GM18951 (cell line): Measurements from ENCODE around the gene GLB1L.
A peak's percentile ranks its signal among the peaks of the same experiment; 100 is the strongest.

Experiments used
- POLR2A ChIP-seq: IDR thresholded peaks from 4 replicates; pipeline ENCODE4 v1.6.1; 2011; ENCODE audit warnings: mild to moderate bottlenecking; ENCODE audit not compliant: insufficient read length, insufficient read depth; ENCODE audit errors: extremely low read depth
- in situ Hi-C: fragments of 300-500 bp; cut with MboI; formaldehyde crosslinking; loops from one replicate; pipeline ENCODE4 v1.12.0; 2022; ENCODE audit warnings: low sequenced_read_pairs, mixed read lengths, inconsistent platforms; ENCODE audit not compliant: unreplicated experiment

Gene GLB1L

GRCh38 chr2:219286436-219287115, 41.3 kb upstream of the GLB1L start:
- TF ChIP-seq POLR2A, result no peak
- in situ Hi-C loops, result no loop called here

DNA sequence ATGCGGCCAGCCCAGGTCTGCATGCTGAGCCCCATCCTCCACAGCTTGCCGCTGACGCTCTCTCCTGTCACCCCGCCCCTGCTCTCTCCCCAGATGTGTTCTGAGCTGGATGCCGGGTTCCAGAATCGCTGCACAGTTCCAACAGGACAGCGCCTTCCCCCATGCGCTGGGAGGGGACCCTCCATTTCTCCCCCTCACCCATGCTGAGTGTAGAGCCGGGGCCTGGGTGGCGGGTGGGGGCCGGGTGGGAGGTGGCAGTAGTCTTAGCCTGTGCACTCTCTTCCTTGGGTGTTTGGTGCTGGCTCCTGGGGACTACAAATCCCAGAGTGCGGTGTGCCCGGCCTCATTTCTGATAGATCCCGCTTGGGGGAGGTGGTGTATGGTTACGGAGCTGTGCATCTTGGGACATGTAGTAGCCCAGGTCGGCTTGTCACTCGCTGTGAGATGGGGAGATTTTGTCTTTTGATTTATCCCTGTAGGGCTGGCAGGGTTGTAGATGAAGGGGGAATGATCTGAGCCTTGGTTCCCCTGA, 40.7 kb upstream of the GLB1L start:
- TF ChIP-seq POLR2A, result no peak
- in situ Hi-C loops, result no loop called here

DNA sequence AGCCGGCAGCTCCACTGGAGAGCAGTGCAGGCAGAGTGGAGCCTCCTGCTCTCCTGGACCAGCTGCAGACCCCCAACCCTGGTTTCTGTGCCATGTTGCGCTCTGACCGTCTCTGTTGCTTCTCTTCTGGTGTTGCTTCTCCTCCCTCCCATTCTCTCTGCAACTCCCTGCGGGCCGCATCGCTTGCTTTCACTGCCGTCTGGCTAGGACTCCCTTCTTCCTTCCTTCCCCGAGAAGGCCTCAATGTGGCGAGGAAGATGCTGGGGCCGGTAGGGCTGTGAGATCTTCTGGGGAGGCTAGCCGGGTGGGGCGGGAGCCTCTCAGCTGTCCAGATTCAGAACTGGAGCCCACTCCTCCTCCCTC, 40.1 kb upstream of the GLB1L start:
- no peak for TF ChIP-seq POLR2A
- in situ Hi-C loops, result no loop called here

DNA sequence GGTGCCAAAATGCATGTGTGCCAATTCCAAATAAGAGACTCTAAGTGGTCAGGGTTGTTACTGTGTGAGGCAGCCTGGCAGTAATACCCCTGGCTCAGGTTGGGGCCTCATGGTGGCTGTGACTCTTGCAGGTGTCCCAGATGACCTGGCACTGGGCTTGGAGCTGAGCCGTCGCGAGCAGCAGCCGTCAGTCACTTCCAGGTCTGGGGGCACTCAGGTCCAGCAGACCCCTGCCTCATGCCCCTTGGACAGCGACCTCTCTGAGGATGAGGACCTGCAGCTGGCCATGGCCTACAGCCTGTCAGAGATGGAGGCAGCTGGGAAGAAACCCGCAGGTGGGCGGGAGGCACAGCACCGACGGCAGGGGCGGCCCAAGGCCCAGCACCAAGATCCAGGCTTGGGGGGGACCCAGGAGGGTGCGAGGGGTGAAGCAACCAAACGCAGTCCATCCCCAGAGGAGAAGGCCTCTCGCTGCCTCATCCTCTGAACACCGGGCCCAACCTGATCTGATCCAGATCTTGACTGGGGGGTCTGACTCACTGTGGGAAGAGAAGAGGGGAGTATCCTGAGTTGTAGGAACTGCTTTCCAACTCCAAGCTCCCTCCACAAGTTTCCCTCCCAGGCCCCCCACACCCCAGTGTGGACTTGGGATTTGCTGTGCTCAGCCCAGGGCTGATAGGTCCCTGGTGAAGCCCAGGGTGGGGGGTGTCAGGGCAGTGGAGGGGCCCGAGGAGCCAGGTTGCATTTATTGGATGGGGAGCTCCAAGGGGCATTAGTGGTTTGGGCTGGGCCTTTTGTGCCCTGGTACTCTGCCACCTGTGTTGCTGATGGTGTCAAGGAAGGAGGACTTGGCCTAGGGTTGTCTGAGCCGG, 39.5 kb upstream of the GLB1L start:
- TF ChIP-seq POLR2A, result no peak
- in situ Hi-C loops, result no loop called here

DNA sequence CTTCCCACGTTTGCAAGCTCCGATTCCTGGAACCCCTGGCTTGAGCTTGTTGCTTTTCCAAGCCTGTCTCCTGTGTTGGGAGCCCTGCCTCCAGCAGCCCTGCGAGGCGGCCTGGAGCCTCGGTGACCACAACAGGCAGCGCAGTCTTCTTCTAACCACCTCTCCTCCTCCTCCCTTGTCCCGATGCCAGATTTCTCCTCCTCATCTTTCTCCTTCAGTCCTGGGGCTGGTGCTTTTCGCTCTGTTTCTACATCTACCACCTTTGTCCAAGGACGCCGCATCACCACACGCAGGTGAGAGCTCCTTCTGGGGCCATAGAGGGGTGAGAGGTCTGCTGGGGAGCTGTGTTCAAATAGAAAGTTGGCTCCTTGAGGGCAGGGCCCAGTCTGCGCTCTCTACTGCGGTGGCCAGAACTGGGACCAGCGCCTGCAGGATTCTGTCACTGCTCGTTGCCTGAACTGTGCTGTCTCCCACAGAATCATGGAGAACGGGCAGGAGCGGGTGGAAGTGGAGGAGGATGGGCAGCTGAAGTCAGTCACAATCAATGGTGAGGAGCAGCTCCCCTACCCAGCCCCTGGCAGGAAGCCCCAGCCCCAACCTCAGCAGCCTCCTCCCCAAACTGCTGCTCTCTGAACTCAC, 37.8 kb upstream of the GLB1L start:
- in situ Hi-C loops, result no loop called here
- TF ChIP-seq POLR2A, result no peak

- in situ Hi-C loops, result no loop called here
- TF ChIP-seq POLR2A, result no peak
These were observed 37.1 kb upstream of the GLB1L start for GRCh38 chr2:219282375-219282774.

GRCh38 chr2:219281588-219281987, 36.3 kb upstream of the GLB1L start:
- no peak for TF ChIP-seq POLR2A
- in situ Hi-C loops, result no loop called here

GRCh38 chr2:219280651-219281050, 35.4 kb upstream of the GLB1L start:
- no peak for TF ChIP-seq POLR2A
- in situ Hi-C loops, result no loop called here

DNA sequence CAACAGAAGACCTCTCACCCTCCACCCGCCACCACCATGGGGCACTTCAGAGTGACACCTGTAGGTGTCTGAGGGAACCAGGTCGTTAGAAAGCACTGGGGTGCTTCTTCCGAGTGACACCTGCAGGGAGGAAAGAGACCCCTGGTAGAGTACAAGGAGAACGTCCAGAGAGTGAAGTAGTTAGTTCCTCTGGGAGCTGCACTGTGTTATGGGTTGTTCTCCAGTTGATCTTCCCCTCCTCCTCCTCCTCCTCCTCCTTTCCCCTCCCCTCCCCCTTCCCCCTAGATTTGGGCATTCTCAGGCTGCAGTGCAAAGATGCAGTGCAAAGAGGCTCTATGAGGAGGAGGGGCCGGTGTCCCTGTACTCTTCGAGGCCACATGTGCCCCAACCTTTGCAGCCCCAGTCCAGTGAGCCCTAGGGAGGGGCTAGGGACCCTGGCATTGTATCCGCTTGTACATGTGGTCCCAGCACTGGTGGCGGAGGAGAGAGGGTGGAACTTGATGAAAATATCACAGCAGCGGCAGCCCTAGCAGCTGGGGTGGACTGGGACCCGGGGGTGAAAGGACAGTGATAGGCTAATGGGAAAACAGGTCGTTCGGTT, 34.8 kb upstream of the GLB1L start:
- no peak for TF ChIP-seq POLR2A
- in situ Hi-C loops, result no loop called here

- in situ Hi-C loops, result no loop called here
- TF ChIP-seq POLR2A, result peak; percentile 94
These were observed 34.1 kb upstream of the GLB1L start, which contains the start of gene DNAJB2 for GRCh38 chr2:219279151-219279915. Gene DNAJB2 (plus strand): TSS chr2:219279366. CDS start chr2:219279834, 468 bp downstream.

DNA sequence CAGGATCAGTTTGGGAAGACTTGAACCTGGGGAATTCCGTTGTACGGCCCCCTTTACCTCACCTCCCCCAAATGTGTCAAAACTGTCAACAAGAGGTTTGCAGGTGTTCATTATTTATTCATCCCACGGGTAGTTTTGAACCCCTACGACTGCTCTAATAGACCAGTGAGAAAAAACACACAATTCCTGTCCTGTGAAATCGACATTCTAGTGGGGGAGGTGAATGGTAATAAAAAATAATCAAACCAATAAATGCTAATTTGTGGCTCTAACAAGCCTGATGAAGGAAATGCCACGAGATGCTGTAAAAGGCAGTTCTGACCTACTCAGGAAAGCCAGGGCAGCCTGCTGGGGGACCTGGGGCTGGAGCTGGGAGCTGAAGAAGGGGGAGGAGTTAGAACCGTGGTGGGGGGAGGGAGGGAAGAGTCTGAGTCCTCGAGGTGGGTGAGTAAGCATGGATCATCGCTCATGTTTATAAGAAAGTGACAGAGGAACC, 33.5 kb upstream of the GLB1L start:
- TF ChIP-seq POLR2A, result no peak
- in situ Hi-C loops, result no loop called here
